Gastrocnemius medialis (tissue), 4 donors: ENCODE data around the gene ERCC1.
"Not testable (repeated sequence)": the region's sequence is repeated elsewhere in the genome, so short reads cannot be mapped to it uniquely, and the experiment has no call there.

Source experiments
- CTCF ChIP-seq, 5 experiments: fragments of 450-650 bp in 3 of 5; fragments of 200-600 bp in 2 of 5; sonication (generic) in 2 of 5; IDR thresholded peaks in 4 of 5; conservative IDR thresholded peaks in 1 of 5; 1 replicate in 4 of 5; 2 replicates in 1 of 5; pipeline ENCODE4 v1.5.1; 2016 to 2019; ENCODE audit warnings: antibody characterized with exemption in 5 of 5, mild to moderate bottlenecking in 3 of 5, moderate library complexity in 3 of 5
- POLR2A ChIP-seq, 2 donors: fragments of 450-650 bp; IDR thresholded peaks; one replicate each; pipeline ENCODE4 v1.6.1; 2017; ENCODE audit warnings: antibody characterized with exemption in 2 of 2, mild to moderate bottlenecking in 2 of 2, moderate library complexity in 2 of 2

- not testable (repeated sequence) for TF ChIP-seq POLR2A (IDR thresholded peaks at IDR 0.05); CTCF (IDR thresholded peaks at IDR 0.05 in 4 of 5, conservative IDR thresholded peaks at IDR 0.05 in 1 of 5)
These were observed 7.3 kb upstream of the ERCC1 start for GRCh38 chr19:45431008-45431407.
